ENCODE results near the gene TNFSF10.

DNA sequence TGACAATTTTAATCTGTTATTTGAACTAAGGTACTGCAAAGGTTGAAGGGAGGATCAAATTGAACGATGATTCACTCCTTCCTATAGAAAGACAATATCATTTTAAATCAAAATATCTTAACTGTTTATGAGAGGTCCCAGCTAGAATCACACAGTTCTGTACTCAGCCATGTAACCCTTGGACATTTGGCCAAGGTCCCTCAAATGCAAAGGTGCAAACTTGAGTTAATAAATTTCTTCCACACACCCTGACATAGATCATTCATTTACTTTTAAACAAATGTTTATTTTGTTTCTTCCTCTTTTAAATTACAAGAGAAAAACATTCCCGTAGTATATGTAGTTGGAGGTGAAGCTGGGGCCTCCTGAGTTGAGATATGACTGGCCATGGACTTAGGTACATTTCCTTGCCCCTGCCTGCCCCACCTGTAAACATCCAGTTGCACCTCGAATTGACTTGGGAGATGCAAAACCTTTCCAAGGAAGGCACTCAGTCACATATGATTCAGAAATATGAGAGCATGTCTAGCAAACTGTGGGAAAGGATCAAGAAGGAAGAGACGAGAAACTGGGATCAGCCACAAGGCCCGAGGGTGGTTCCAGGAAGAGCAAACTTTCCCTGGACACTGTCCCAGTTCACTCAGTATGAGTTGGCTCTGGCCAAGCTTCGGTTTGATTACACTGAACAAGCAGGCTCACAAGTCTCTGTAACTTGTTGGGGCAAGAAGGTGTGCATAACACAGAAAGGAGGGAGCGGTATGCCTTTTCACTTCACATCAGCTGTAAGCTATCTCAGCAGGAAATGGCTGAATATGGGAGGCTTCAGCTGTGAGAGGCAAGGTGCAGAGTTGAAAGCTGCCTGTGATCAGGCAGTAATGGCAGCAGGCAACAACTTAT is 6.7 kb downstream of the TNFSF10 start:
- TF ChIP-seq, protein P1, sequence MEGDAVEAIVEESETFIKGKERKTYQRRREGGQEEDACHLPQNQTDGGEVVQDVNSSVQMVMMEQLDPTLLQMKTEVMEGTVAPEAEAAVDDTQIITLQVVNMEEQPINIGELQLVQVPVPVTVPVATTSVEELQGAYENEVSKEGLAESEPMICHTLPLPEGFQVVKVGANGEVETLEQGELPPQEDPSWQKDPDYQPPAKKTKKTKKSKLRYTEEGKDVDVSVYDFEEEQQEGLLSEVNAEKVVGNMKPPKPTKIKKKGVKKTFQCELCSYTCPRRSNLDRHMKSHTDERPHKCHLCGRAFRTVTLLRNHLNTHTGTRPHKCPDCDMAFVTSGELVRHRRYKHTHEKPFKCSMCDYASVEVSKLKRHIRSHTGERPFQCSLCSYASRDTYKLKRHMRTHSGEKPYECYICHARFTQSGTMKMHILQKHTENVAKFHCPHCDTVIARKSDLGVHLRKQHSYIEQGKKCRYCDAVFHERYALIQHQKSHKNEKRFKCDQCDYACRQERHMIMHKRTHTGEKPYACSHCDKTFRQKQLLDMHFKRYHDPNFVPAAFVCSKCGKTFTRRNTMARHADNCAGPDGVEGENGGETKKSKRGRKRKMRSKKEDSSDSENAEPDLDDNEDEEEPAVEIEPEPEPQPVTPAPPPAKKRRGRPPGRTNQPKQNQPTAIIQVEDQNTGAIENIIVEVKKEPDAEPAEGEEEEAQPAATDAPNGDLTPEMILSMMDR (IDR thresholded peaks at IDR 0.05; ENCODE audit: insufficient read depth, low read length, poor library complexity, severe bottlenecking) = no peak
- TF ChIP-seq EZH2phosphoT487 (conservative IDR thresholded peaks at IDR 0.05; ENCODE audit: low read length) = no peak

All from SU-DHL-6 (cell line).